HG02840 (cell line): ENCODE data around the gene CTNNA3.

Experiments used
- ATAC-seq: cut with Tn5 transposase; IDR thresholded peaks from one replicate; pipeline ENCODE4 v1.9.1; 2021; ENCODE audit warnings: mild to moderate bottlenecking, moderate library complexity, moderate number of reproducible peaks; ENCODE audit not compliant: unreplicated experiment, low FRiP score

The CTNNA3 gene

DNA sequence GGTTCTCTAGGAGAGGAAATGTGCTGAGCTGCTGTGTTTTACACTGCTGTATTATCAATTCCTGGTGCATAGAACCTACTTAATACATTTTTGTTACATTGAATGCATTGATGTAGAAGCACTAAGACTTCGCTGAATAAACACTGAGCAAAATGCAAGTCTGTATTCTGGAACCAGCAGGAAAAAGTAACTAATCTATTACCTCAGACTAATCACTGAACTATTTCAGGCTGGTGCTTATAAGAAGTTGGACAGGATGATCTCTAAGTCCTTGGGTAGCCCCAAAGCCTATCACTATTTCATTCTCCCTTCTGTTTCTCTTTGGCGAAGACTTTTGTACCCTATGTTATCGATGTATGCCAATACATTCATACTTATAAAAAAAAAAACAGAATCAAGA lies 857.3 kb downstream of the CTNNA3 start:
- ATAC-seq, result no peak

DNA sequence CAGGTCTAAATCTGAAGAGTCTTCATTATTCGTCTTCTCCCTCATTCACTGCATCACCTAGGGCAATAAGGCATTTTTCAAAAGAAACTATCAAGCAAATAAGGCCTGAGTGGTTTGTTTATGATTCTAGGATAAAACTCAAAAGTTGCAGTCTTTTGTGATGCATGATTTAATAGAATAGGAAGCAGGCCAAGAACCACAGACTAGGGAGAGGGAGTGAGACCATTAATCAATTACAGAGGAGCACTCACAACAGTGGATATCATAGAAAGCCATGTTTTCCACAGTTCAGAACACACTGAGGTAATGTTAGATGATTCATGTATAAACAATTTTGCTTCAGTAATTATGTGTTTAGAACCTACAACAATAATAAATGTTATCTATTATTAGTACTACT lies 858.0 kb downstream of the CTNNA3 start:
- no peak for ATAC-seq

DNA sequence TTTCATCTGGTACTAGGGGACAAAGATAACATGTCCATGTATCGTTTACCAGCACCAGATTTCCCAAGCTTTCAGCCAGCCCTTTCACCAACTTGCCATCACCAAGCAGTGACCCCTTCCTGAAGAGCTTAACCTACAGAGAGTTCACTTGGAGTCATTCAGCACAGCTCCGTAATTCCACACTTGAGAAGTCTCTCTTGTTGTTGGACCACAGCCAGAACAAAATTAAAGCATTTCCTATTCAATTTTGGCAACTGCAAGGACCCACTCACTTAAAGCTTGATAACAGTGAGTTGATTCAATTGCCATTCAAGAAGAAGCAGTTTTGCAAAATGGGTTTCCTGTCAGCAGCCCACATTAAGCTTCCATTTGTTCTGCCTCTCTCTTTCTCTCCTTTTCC lies 858.7 kb downstream of the CTNNA3 start:
- no peak for ATAC-seq

DNA sequence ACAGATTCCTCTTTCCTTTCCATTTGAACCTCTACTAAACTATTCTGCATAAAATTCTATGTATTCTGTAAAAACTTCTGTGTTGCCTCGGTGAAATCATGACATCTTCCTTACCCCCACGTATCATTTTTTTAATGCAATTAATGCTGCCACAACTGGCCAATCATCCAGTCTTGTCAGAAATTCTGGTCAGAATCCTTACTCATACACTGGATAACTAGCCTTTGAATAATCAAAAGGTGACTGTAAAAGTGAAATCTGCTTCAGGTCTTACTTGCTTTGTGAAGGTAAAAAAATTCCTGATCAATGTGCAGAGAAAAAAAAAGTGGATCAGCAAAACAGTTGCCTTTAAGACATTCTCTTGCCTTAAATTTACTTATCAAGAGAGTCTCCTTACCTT lies 859.2 kb downstream of the CTNNA3 start:
- ATAC-seq, result no peak

DNA sequence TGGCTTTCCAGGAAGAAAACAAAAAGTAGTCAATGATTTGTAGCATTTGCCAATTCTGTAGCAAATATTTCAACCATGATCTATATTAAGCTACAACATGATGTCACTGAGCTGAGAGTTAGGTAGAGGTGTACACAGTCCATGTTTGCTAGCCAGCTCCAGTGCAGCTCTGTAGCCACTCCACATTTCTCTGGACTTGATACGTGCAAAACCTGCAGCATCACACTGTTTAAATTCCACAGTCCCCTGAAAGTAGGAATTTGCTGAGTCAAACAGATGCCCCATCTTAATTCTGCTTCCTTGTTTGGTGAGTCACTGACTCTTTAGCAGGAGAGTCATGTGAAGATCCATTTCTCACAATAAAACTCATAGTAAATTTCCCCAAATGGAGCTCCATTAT lies 859.9 kb downstream of the CTNNA3 start:
- ATAC-seq, result no peak

DNA sequence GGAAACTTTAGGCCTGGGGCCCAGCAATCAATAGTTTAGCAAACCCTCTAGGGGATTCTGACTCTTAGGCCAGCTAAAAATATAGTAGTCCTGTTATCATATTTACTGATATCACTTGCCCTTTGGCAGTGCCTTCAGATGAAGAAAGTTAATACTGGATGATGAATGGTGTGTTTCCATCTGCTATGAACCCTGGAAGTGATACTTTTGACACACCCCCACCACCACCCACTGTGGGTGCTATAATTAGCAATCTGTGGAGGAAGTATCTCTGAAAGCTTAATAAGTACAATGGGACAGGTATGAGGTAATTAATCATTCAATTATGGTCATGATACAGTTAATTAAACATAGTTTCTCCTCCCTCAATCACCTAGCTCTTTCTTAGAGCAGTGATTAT lies 860.6 kb downstream of the CTNNA3 start:
- ATAC-seq, result no peak

DNA sequence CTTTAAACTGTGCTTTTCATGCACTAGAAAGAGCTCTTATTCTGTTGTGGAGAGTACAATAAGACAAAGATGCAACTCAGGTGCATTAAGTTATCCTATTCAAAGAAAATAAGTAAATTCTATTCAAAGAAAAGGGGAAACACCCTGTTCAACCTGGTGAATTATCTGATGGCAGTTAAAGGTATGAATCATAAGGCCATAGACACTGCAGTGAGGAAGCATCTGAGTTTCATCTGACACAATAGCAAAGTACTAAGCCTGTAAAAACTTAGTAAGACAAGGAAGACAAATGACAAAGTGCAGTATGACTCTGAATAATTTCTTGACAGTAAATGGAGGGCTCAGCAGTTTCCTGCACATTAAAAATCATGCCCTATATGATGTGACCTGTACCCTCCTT lies 861.2 kb downstream of the CTNNA3 start:
- no peak for ATAC-seq

DNA sequence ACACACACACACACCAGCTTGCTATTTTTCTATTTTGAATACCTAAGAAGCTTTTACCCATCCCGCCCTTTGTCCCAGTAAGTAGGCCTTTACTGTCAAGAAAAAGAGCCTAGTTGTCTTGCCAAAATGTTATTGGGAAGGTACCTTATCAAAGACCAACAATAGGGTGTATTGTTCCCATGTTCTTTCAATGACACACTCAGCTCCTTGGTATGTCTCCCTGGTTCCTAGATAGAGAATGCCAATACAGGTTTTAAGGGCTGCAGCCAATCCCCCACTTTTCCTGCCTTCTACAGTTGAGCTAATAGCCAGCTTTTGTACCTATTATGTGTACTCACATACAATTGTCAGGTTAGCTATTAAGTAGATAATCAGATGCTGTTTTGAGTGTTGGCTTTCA lies 862.1 kb downstream of the CTNNA3 start:
- no peak for ATAC-seq

DNA sequence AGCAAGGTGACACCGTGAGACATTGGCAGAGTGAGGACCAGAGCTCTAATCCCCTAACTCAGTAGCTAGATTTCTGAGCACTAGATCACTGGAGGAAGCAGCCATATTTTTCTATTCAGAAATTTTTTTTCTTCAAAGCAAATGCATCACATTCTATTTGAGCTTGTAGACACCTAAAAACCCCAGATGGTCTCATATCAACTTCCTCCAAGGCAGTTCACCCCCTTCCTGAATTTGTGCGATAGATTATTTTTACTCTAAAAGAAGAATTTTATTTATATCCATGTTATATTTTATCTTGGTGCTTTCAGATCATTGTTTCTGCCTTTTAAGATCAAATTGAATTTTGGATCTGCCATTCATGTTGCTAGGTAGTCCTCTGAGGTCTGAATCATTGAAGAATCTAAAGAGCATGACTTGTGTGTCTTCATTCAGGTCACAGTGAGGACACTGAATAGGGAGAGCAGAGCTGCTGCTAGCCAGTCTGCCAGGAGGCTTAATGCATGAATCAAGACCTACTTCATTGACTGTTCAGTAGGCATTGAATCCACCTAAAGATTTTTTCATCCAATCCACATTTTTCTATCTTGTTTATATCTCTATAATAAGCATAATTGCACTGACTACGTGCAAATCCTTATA lies 863.1 kb downstream of the CTNNA3 start:
- no peak for ATAC-seq

DNA sequence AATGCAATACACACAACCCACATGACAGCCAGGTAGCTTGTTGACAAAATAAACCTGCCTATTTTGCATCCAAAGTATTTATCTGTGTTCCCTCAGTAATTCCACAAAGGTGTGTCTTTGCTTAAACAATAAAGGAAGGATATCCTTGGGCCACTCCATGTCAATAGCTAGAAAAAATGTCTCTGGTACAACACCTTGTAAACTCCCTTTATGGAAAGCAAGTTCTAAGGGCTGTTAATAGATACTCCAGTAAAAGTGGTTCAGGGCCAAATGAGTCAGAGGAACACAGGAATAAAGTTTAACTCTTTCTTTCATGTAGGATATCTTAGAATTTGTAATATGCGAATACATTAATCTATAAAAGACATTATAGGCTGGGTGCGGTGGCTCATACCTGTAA lies 867.0 kb downstream of the CTNNA3 start:
- no peak for ATAC-seq

DNA sequence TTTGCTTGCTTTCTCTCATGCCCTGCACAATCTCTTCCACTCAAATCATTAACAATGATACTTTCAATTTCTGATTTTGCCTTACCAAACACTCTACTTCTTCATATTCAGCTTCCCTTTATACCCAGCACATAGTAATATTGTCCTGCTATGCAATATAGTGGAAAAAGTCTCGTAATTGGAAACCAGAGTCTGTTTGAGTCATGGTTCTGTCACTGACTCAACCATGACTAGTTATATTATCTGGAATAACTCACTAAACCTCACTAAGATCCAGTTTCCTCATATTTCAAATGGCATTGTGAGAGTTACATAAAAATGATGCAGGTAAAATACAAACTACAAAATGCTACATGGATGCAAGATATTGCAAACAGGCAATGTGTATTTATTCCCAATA lies 868.6 kb downstream of the CTNNA3 start:
- no peak for ATAC-seq

DNA sequence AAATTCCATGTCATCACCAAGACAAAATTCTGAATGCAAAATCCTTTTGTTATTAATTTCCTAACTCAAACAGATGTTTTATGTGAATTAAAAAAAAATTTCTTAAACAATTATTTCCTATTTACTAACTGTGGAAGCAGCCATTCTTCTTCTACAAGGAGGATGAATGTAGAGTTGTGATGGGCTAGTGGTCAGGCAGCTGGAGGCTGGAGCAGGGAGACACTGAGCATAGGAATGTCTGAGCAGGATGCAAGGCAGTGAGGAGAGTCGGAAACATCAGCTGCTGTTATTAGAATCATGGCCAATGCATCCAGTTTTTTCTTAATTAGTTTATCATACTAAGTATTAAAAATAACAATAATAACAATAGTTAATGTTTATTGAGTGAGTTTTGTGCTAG lies 872.7 kb downstream of the CTNNA3 start:
- no peak for ATAC-seq

DNA sequence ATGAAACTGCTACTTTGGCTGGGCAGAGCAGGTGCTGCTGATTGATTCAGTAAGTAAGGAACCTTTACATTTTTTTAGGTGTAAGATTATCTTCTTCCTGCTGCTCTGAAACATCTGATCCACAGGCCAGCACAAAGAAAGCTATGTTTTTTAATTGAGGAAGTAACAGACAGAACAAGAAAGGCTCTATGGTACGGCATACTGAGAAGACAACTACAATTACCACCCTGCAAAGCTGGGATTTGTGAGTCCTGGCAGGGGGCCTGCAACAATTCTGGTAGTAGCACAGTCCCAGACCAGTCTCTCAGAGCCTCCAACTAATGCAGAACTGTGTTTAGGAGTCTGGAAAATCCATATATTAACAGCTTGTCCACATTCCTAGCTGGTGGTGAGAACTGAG lies 873.2 kb downstream of the CTNNA3 start:
- ATAC-seq, result no peak

DNA sequence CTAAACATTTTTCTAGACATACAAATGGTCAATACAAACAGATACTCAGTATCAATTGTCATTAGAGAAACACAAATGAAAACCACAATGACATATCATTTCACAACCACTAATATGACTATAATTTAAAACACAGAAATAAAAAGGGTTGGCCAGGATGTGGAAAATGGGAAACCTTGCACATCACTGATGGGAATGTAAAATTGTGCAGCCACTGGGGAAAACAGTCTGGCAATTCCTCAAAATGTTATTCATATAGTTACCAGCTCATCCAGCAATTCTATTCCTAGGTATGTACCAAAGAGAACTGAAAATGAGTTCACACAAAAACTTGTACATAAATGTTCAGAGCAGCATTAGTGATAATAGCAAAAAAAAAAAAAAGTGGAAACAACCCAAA lies 876.3 kb downstream of the CTNNA3 start:
- no peak for ATAC-seq

DNA sequence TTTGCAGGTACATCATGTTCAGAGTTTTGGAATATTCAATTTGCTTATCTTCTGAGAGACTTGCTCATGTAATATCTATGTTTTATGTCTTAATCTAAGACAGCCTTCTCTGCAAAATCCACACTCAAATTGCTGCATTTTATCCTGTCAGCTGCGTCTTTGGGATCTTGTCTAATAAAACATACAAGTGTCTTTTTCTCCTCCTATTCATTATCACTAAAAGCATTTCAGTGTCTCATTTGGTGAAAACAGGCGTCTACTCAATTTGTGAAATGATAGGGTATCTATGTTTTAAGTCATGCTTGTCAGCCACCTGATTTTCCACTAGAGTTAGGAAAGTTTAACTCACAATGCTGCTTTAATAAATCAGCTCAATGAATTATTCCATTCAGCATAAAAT lies 882.9 kb downstream of the CTNNA3 start:
- no peak for ATAC-seq

DNA sequence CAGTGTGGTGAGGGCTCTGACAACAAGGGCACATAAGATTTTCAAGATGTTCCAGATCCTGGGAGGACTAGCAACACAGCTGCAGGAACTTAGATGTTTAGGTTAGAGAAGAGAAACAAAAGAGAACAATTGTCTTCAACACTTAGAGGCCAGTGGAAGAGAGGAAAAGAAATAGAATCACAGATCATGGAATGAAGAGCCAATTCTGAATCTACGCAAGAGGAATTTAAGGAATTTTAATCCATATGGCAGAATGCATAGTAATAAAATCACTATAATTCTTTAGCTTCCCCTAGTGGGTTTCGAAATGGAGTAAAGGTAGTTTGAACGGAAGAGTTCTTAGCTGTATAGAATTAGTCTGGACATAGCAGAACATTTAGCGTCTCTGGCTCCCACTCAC lies 884.8 kb downstream of the CTNNA3 start:
- ATAC-seq, result no peak

DNA sequence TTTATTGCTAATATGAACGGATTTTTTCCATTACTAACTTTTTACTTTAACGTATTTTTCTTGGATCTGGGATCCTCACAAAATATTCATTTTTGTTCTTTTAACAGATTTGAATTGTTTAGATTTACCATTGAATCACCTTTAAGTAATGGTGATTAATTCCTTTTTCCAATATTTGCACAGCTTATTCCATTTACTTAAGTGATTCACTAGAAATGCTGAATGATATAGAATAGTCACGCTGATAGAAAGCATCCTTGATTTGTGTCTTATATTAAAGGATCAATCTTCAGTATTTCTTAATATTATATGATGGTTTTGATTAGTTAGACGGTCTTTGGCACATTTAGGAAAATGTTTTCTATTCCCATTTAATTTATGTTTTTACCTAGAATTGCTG lies 886.6 kb downstream of the CTNNA3 start:
- no peak for ATAC-seq

DNA sequence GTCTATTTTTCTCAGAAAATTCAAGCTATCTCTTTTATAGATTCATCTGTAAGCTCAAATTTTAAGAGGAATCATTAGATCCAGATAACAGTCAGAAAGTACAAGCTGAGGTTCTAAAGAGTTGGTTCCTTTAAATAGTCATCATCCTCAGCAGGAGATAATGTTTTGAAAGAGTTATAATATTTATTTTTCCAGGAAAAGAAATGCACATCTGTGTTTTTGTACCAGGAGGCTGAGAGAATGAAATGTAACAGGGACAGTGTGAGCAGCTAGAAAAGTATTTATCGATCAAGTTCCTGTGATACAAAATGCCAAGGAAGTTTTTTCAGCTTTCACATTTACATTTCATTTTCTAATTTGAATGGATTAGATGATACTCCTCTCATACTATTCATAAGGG lies 890.4 kb downstream of the CTNNA3 start:
- ATAC-seq, result no peak

DNA sequence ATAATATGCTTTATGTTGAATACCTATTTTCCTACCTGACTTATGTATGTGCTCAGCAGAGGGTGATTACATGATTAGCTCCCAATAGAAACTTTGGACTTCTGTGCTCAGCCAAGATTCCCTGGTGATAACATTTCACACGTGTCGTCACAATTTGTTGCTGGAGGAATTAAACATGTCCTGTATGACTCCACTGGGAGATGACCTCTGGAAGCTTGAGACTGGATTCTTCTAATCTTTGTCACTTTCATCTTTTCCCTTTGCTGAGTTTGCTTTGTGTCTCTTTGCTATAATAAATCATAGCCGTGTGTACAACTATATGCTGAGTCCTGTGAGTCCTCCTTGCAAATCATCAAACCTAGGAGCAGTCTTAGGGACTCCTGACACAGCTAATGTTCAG lies 891.0 kb downstream of the CTNNA3 start:
- ATAC-seq, result no peak

DNA sequence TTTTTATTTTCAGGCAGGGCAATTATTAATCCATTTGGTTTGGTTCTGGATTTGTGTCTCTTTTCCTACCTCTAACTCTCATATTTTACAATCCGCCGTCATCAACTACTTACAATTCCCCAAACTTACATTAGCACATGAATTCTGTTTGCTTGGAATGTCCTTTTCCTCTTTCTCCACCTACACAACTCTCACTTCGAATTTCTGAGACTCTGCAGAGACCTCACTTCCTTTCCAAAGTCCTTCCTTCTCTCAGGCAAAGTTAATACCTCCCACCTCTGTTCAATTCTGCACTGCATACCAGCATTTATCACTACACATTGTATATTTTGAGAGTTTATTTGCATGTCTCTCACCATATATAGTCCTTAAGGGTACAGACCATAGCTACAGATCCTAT lies 892.8 kb downstream of the CTNNA3 start:
- ATAC-seq, result no peak

DNA sequence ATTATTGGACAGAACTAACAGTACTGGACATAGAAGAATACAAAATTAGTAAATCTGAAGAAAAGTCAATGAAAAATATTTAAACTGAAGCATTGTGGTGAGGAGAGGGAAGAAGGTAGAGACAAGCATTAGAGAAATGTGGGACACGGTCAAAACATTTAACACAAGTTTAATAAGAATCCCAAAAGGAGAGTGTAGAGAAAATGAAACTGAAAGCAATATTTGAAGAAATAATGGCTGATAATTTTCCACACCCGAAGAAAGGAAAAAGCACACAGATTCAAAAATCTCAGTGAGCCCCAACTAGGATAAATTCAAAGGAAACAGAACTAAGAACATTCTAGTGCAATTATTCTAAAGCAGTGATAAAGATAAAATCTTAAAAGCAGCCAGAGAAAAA lies 896.5 kb downstream of the CTNNA3 start:
- no peak for ATAC-seq

DNA sequence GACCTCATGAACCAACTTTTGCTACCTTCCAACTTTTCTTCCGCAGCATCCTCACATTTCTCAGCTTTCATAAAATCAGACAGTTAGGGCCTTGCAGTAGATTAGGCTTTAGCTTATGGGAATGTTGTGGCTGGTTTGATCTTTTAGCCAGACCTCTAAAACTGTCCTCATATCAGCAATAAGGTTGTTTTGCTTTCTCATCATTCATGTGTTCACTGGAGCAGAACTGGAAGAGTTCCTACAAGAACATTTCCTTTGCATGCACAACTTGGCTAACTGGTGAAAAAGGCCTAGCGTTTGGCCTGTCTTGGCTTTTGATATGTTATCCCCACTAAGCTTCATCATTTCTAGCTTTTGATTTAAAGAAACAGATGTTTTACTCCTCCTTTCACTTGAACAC lies 900.1 kb downstream of the CTNNA3 start:
- no peak for ATAC-seq

DNA sequence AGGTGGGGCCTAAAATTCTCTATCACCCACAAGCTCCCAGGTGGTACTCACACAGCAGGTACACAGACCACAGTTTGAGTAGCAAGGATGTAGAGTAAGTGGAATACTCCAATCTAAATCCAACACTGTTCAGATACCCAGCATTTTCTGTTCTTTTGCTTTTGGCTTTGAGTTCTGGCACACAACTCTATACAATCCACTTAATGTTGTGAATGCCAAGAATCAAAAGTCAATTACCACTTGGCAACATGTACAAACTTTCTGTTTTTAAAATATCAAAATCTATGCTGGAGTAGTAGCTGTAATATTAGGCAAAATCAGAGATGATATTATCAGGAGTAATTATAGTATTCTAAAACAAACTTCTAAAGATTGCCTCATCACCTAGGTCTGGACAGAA lies 903.6 kb downstream of the CTNNA3 start:
- no peak for ATAC-seq
